NAMALWA (cell line): ENCODE measurements around the gene MAGI1.
"Not testable (repeated sequence)": the region's sequence is repeated elsewhere in the genome, so short reads cannot be mapped to it uniquely, and the experiment has no call there.

Experiments used
- DNase-seq: peaks from one replicate; pipeline ENCODE4 v3.0.0-alpha.2; 2015; ENCODE audit warnings: low spot score

Gene MAGI1

GRCh38 chr3:65902304-65902793 is 136.4 kb downstream of the MAGI1 start:
- DNase-seq, result no peak

- DNase-seq, result no peak
Measured at GRCh38 chr3:65901226-65901625, 137.5 kb downstream of the MAGI1 start.

- no peak for DNase-seq
Measured at GRCh38 chr3:65899226-65899625, 139.5 kb downstream of the MAGI1 start.

GRCh38 chr3:65897766-65898165 is 141.0 kb downstream of the MAGI1 start:
- no peak for DNase-seq

- DNase-seq, result no peak
Measured at GRCh38 chr3:65896321-65896720, 142.4 kb downstream of the MAGI1 start.

- no peak for DNase-seq
Measured at GRCh38 chr3:65894679-65895453, 143.9 kb downstream of the MAGI1 start.

GRCh38 chr3:65894126-65894525 is 144.6 kb downstream of the MAGI1 start:
- DNase-seq, result no peak

GRCh38 chr3:65893631-65894030 is 145.1 kb downstream of the MAGI1 start:
- no peak for DNase-seq

- DNase-seq, result not testable (repeated sequence)
Measured at GRCh38 chr3:65891477-65891876, 147.2 kb downstream of the MAGI1 start.

- no peak for DNase-seq
Measured at GRCh38 chr3:65890328-65890727, 148.4 kb downstream of the MAGI1 start.

- DNase-seq, result no peak
Measured at GRCh38 chr3:65889707-65890099, 149.0 kb downstream of the MAGI1 start.

GRCh38 chr3:65888980-65889706 is 149.6 kb downstream of the MAGI1 start:
- DNase-seq, result no peak

GRCh38 chr3:65888196-65888595 is 150.5 kb downstream of the MAGI1 start:
- no peak for DNase-seq

- no peak for DNase-seq
Measured at GRCh38 chr3:65886391-65886790, 152.3 kb downstream of the MAGI1 start.

- DNase-seq, result no peak
Measured at GRCh38 chr3:65884071-65884470, 154.6 kb downstream of the MAGI1 start.

GRCh38 chr3:65883613-65884012 is 155.1 kb downstream of the MAGI1 start:
- DNase-seq, result no peak

GRCh38 chr3:65880350-65880749 is 158.4 kb downstream of the MAGI1 start:
- DNase-seq, result no peak

- no peak for DNase-seq
Measured at GRCh38 chr3:65879372-65879771, 159.3 kb downstream of the MAGI1 start.

- no peak for DNase-seq
Measured at GRCh38 chr3:65878831-65879230, 159.9 kb downstream of the MAGI1 start.

GRCh38 chr3:65877160-65877559 is 161.6 kb downstream of the MAGI1 start:
- DNase-seq, result no peak

GRCh38 chr3:65876028-65876420 is 162.7 kb downstream of the MAGI1 start:
- no peak for DNase-seq

GRCh38 chr3:65875393-65876027 is 163.2 kb downstream of the MAGI1 start:
- DNase-seq, result no peak

GRCh38 chr3:65873869-65874268 is 164.8 kb downstream of the MAGI1 start:
- no peak for DNase-seq
